Keratinocyte (primary cell): Measurements from ENCODE around the gene FAM120A. TPM values are rescaled to one million over a fixed set of nuclear protein-coding genes. Genes with fewer than 3 reads are reported as not detected.

ENCODE experiments used
- DNase-seq: peaks from one replicate; pipeline ENCODE4 v3.0.0-alpha.2; 2011; ENCODE audit warnings: low read depth, missing footprints, low spot score
- FAIRE-seq: peaks from 2 replicates; lab custom pipeline; 2011; peaks lifted over from hg19 to GRCh38; lab: Jason Lieb, UNC
- H2AFZ ChIP-seq: 2 replicates; pipeline ENCODE4 v1.6.0; 2012; ENCODE audit warnings: low read length, control low read depth, inconsistent platforms; ENCODE audit not compliant: control insufficient read depth
- H3K27ac ChIP-seq: 2 replicates; pipeline ENCODE4 v1.5.1; 2011; ENCODE audit warnings: low read length; ENCODE audit not compliant: control insufficient read depth, insufficient read depth
- H3K27me3 ChIP-seq: 3 replicates; pipeline ENCODE4 v1.6.0; 2011; ENCODE audit warnings: low read length; ENCODE audit not compliant: control insufficient read depth, insufficient read depth; ENCODE audit errors: extremely low read depth
- H3K36me3 ChIP-seq, 2 experiments: 2 replicates in 1 of 2; 3 replicates in 1 of 2; pipeline ENCODE4 v1.5.1; 2011; ENCODE audit warnings: low read length in 2 of 2, mild to moderate bottlenecking in 1 of 2; ENCODE audit not compliant: control insufficient read depth in 2 of 2, insufficient read depth in 2 of 2; ENCODE audit errors: extremely low read depth in 1 of 2
- H3K4me1 ChIP-seq: 3 replicates; pipeline ENCODE4 v1.5.1; 2011; ENCODE audit warnings: low read length; ENCODE audit not compliant: control insufficient read depth, insufficient read depth; ENCODE audit errors: extremely low read depth
- H3K4me2 ChIP-seq: 3 replicates; pipeline ENCODE4 v1.6.0; 2011; ENCODE audit warnings: low read depth, low read length; ENCODE audit not compliant: control insufficient read depth, insufficient read depth; ENCODE audit errors: extremely low read depth
- H3K4me3 ChIP-seq, 3 experiments: fragments of 200-600 bp in 1 of 3; sonication (generic) in 1 of 3; 2 replicates in 2 of 3; 3 replicates in 1 of 3; pipeline ENCODE4 v1.5.1; 2011 to 2016; ENCODE audit warnings: low read length in 3 of 3, mild to moderate bottlenecking in 3 of 3, control low read depth in 2 of 3, inconsistent platforms in 1 of 3, low read depth in 1 of 3, mixed read lengths in 1 of 3, mixed run types in 1 of 3, moderate library complexity in 1 of 3; ENCODE audit not compliant: control insufficient read depth in 2 of 3, insufficient read depth in 2 of 3; ENCODE audit errors: extremely low read depth in 1 of 3
- H3K79me2 ChIP-seq: 2 replicates; pipeline ENCODE4 v1.6.0; 2012; ENCODE audit warnings: low read length; ENCODE audit not compliant: control insufficient read depth, insufficient read depth
- H3K9ac ChIP-seq: 3 replicates; pipeline ENCODE4 v1.6.0; 2011; ENCODE audit warnings: low read length; ENCODE audit not compliant: control insufficient read depth, insufficient read depth; ENCODE audit errors: extremely low read depth
- H3K9me1 ChIP-seq: 3 replicates; pipeline ENCODE4 v1.6.0; 2011; ENCODE audit warnings: low read length; ENCODE audit not compliant: control insufficient read depth, insufficient read depth; ENCODE audit errors: extremely low read depth
- H3K9me3 ChIP-seq: 2 replicates; pipeline ENCODE4 v1.5.1; 2012; ENCODE audit warnings: low read depth, low read length; ENCODE audit not compliant: control insufficient read depth
- H4K20me1 ChIP-seq: 3 replicates; pipeline ENCODE4 v1.6.0; 2011; ENCODE audit warnings: low read length; ENCODE audit not compliant: control insufficient read depth, insufficient read depth; ENCODE audit errors: extremely low read depth
- EZH2 ChIP-seq: IDR thresholded peaks from one replicate; pipeline ENCODE4 v1.6.1; 2012; ENCODE audit warnings: inconsistent platforms, mild to moderate bottlenecking, low read length, moderate library complexity
- dilution Hi-C: fragments of 300-500 bp; cut with MboI; formaldehyde crosslinking; loops from one replicate; pipeline ENCODE4 v1.7.0; 2020; ENCODE audit warnings: low sequenced_read_pairs; ENCODE audit not compliant: extremely low pct_ligation_motif_present
- polyA plus RNA-seq, 5 experiments: library from polyadenylated mRNA; depleted of rRNA in 3 of 5; stranded (reverse) in 3 of 5; stranded (forward) in 1 of 5; unstranded in 1 of 5; fragments of >200 nt; gene quantifications; 1 replicate in 1 of 5; 2 replicates in 3 of 5; 3 replicates in 1 of 5; pipeline versions ENCODE4 v1.2.1 to v1.2.3, GENCODE V29; 2011 to 2012; ENCODE audit warnings: missing spikeins in 2 of 5, low read depth in 1 of 5, low replicate concordance in 1 of 5
- TF ChIP-seq, protein P1 (sequence below), 3 experiments: IDR thresholded peaks in 1 of 3; conservative IDR thresholded peaks in 1 of 3; optimal IDR thresholded peaks in 1 of 3; 2 replicates in 2 of 3; 3 replicates in 1 of 3; pipeline versions ENCODE3 to v1.5.1; 2011; ENCODE audit warnings: low read length in 3 of 3, mild to moderate bottlenecking in 3 of 3, moderate library complexity in 2 of 3, control low read depth in 1 of 3, inconsistent platforms in 1 of 3; ENCODE audit not compliant: insufficient read depth in 2 of 3; ENCODE audit errors: extremely low read depth in 1 of 3

The FAM120A gene
- polyA plus RNA-seq, 1 donor (not counting 4 experiments of a cell fraction or from before 2014, with no cell fraction given): 79.2 TPM

DNA sequence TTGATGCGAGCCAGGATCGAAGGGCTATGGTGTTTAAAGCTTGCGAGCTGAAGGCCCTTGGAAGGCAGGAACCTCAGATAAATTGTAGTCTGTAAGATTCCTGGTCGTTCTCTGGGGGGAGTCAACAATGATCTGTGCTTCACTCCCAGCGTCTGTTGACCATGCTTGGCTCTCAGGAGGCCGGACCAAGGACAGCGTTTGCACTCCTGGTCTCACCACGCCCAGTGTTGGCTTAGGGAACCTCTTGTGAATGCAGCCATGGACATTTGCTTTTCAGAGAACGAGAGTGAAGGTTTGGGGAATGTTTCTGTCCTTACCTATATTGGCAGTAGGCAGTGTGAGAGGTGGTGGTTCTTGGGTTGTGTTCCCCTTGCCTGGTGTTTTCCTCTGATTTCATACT is 62.1 kb downstream of the FAM120A start:
- H2AFZ ChIP-seq: no peak overlapping the region
- no peaks in the 10 kb centered on the region for H3K27me3 ChIP-seq
- no peak for FAIRE-seq
- no peak for TF ChIP-seq EZH2
- TF ChIP-seq, protein P1, sequence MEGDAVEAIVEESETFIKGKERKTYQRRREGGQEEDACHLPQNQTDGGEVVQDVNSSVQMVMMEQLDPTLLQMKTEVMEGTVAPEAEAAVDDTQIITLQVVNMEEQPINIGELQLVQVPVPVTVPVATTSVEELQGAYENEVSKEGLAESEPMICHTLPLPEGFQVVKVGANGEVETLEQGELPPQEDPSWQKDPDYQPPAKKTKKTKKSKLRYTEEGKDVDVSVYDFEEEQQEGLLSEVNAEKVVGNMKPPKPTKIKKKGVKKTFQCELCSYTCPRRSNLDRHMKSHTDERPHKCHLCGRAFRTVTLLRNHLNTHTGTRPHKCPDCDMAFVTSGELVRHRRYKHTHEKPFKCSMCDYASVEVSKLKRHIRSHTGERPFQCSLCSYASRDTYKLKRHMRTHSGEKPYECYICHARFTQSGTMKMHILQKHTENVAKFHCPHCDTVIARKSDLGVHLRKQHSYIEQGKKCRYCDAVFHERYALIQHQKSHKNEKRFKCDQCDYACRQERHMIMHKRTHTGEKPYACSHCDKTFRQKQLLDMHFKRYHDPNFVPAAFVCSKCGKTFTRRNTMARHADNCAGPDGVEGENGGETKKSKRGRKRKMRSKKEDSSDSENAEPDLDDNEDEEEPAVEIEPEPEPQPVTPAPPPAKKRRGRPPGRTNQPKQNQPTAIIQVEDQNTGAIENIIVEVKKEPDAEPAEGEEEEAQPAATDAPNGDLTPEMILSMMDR (optimal IDR thresholded peaks at IDR 0.05 in 1 of 3, IDR thresholded peaks at IDR 0.05 in 1 of 3, conservative IDR thresholded peaks at IDR 0.05 in 1 of 3; ENCODE audit: extremely low read depth in 1 of 3, insufficient read depth in 2 of 3, low read length in 3 of 3): no peak
- H4K20me1 ChIP-seq: peaks cover 6% of the 10 kb centered on the region
- no peak for DNase-seq
- peaks cover 6% of the 10 kb centered on the region in 2 experiments for H3K36me3 ChIP-seq
- no peak overlapping the region for H3K4me2 ChIP-seq
- no peaks in the 10 kb centered on the region for H3K9me3 ChIP-seq
- H3K9me1 ChIP-seq: no peaks in the 10 kb centered on the region
- peaks cover 73% of the 10 kb centered on the region for H3K79me2 ChIP-seq
- H3K4me3 ChIP-seq: no peak overlapping the region
- dilution Hi-C loops: no loop called here
- no peaks in the 10 kb centered on the region for H3K4me1 ChIP-seq
- no peak overlapping the region for H3K27ac ChIP-seq
- no peak overlapping the region for H3K9ac ChIP-seq

- H3K27ac ChIP-seq: no peak overlapping the region
- TF ChIP-seq EZH2: no peak
- TF ChIP-seq, protein P1 (optimal IDR thresholded peaks at IDR 0.05 in 1 of 3, IDR thresholded peaks at IDR 0.05 in 1 of 3, conservative IDR thresholded peaks at IDR 0.05 in 1 of 3; ENCODE audit: extremely low read depth in 1 of 3, insufficient read depth in 2 of 3, low read length in 3 of 3): no peak
- no peak overlapping the region for H3K9ac ChIP-seq
- no peaks in the 10 kb centered on the region for H3K9me1 ChIP-seq
- H3K27me3 ChIP-seq: no peaks in the 10 kb centered on the region
- peaks cover 14 to 17% of the 10 kb centered on the region in 2 experiments for H3K36me3 ChIP-seq
- peaks cover 10% of the 10 kb centered on the region for H4K20me1 ChIP-seq
- H3K4me1 ChIP-seq: no peaks in the 10 kb centered on the region
- H3K4me2 ChIP-seq: no peak overlapping the region
- H2AFZ ChIP-seq: no peak overlapping the region
- H3K79me2 ChIP-seq: peaks cover 61% of the 10 kb centered on the region
- dilution Hi-C loops: no loop called here
- FAIRE-seq (no peak), DNase-seq (no peak)
- no peak overlapping the region for H3K4me3 ChIP-seq
- H3K9me3 ChIP-seq: no peaks in the 10 kb centered on the region
Measured at GRCh38 chr9:93517331-93517730, 65.8 kb downstream of the FAM120A start.
